ENCODE measurements around the gene MAP3K4. TPM values are rescaled to one million over a fixed set of nuclear protein-coding genes. Genes with fewer than 3 reads are reported as not detected.

MAP3K4 gene
- total RNA-seq, 1 experiment from 2014 or later = 27.9 TPM

- Histone ChIP-seq H3K4me2 (ENCODE audit: low read length) (no peak overlapping the region), H3K79me2 (ENCODE audit: low read length) (peaks cover 2% of the 10 kb centered on the region), H3K4me3 (ENCODE audit: low read length) (no peak overlapping the region), H4K20me1 (ENCODE audit: low read length) (no peaks in the 10 kb centered on the region), H3K4me1 (ENCODE audit: insufficient read depth, low read length) (peaks cover 5% of the 10 kb centered on the region), H3K27ac (ENCODE audit: low read length) (no peak overlapping the region), H3K9me3 (ENCODE audit: low read length) (no peaks in the 10 kb centered on the region), H2AFZ (ENCODE audit: low read length) (no peak overlapping the region), H3K36me3 (ENCODE audit: low read depth, low read length) (no peaks in the 10 kb centered on the region), H3K9me2 (replicated peaks; ENCODE audit: low read length) (no peaks in the 10 kb centered on the region), H3K27me3 (ENCODE audit: low read length) (no peaks in the 10 kb centered on the region), H3F3A (ENCODE audit: low read length, unreplicated experiment) (no peaks in the 10 kb centered on the region), H3K9ac (ENCODE audit: low read length) (no peak overlapping the region)
- ATAC-seq (no peak), DNase-seq (no peak)
- BruUV-seq (replicated peaks) = no TSS peak
- intact Hi-C loops (cut with micrococcal nuclease) = no loop called here
- ChIA-PET CTCF (no interaction called here), POLR2A (ENCODE audit: unreplicated experiment) (no interaction called here)
- TF ChIP-seq EZH2 (IDR thresholded peaks at IDR 0.05; ENCODE audit: low read length, unreplicated experiment) (no peak), EZH2phosphoT487 (IDR thresholded peaks at IDR 0.05; ENCODE audit: borderline replicate concordance, low read length) (no peak), CTCF (conservative IDR thresholded peaks at IDR 0.05; ENCODE audit: low read depth, low read length) (no peak)
Observed at GRCh38 chr6:160986851-160987250, 4.7 kb upstream of the MAP3K4 start.

- CTCF ChIA-PET = no interaction called here
- no peak overlapping the region for H3K4me3 ChIP-seq (ENCODE audit: low read length)
Observed at GRCh38 chr6:160987265-160987664, 4.3 kb upstream of the MAP3K4 start.

More at GRCh38 chr6:160987265-160987664, 4.3 kb upstream of the MAP3K4 start:
- ATAC-seq (no peak), DNase-seq (no peak)
- H4K20me1 ChIP-seq (ENCODE audit: low read length) = no peaks in the 10 kb centered on the region
- no peaks in the 10 kb centered on the region for H3K9me2 ChIP-seq (replicated peaks; ENCODE audit: low read length)
- no peaks in the 10 kb centered on the region for H3K36me3 ChIP-seq (ENCODE audit: low read depth, low read length)
- TF ChIP-seq CTCF (conservative IDR thresholded peaks at IDR 0.05; ENCODE audit: low read depth, low read length) (no peak), EZH2phosphoT487 (IDR thresholded peaks at IDR 0.05; ENCODE audit: borderline replicate concordance, low read length) (no peak), EZH2 (IDR thresholded peaks at IDR 0.05; ENCODE audit: low read length, unreplicated experiment) (no peak)
- H3K9me3 ChIP-seq (ENCODE audit: low read length) = no peaks in the 10 kb centered on the region
- no peak overlapping the region for H3K27ac ChIP-seq (ENCODE audit: low read length)
- no peak overlapping the region for H3K9ac ChIP-seq (ENCODE audit: low read length)
- no peaks in the 10 kb centered on the region for H3K27me3 ChIP-seq (ENCODE audit: low read length)
- H3K4me1 ChIP-seq (ENCODE audit: insufficient read depth, low read length) = peaks cover 5% of the 10 kb centered on the region
- H2AFZ ChIP-seq (ENCODE audit: low read length) = no peak overlapping the region
- peaks cover 6% of the 10 kb centered on the region for H3K79me2 ChIP-seq (ENCODE audit: low read length)
- H3F3A ChIP-seq (ENCODE audit: low read length, unreplicated experiment) = no peaks in the 10 kb centered on the region
- H3K4me2 ChIP-seq (ENCODE audit: low read length) = no peak overlapping the region
- POLR2A ChIA-PET (ENCODE audit: unreplicated experiment) = no interaction called here
- no TSS peak for BruUV-seq (replicated peaks)
- intact Hi-C loops (cut with micrococcal nuclease) = no loop called here
